K562 (cell line): ENCODE measurements around the gene TNN. TPM values are rescaled to one million over a fixed set of nuclear protein-coding genes. Genes with fewer than 3 reads are reported as not detected.

Source experiments
- ATAC-seq: fragments of 200-7000 bp; cut with Tn5 transposase; 3 replicates; pipeline ENCODE4 v1.9.1; 2020; ENCODE audit warnings: moderate library complexity
- BruUV-seq: library from RNA; stranded (reverse); fragments of 400-500 nt; replicated peaks from 2 replicates; lab custom pipeline; 2021; lab: Mats Ljungman, UMichigan
- CTCF ChIA-PET: fragments of 300-600 bp; formaldehyde crosslinking; extraction: SDS; loops from one replicate; lab custom pipeline; 2021; ENCODE audit warnings: low intra/inter-chr PET ratio; lab: Yijun Ruan, JAX
- POLR2A ChIA-PET: fragments of 300-600, 350-650 bp; sonication (Branson Sonifier 250); formaldehyde crosslinking; extraction: SDS; loops from one replicate; lab custom pipeline; 2021; ENCODE audit warnings: antibody characterized with exemption, inconsistent platforms; lab: Yijun Ruan, JAX
- DNase-seq, 4 experiments: peaks; one replicate each; pipeline versions ENCODE4 v3.0.0 to v3.0.0-alpha.2; 2011 to 2018; ENCODE audit warnings: low spot score in 3 of 4, mixed read lengths in 3 of 4; ENCODE audit errors: extremely low read depth in 1 of 4
- FAIRE-seq: peaks from 2 replicates; lab custom pipeline; 2011; peaks lifted over from hg19 to GRCh38; lab: Jason Lieb, UNC
- H2AFZ ChIP-seq: 2 replicates; pipeline ENCODE4 v1.6.0; 2011; ENCODE audit warnings: low read depth, low read length, control low read depth, inconsistent platforms
- H3K27ac ChIP-seq: fragments of 200-600 bp; 3 replicates; pipeline ENCODE4 v1.8.0; 2011; ENCODE audit warnings: low read depth, mild to moderate bottlenecking, control low read depth, inconsistent platforms, low read length, moderate library complexity, mixed read lengths; ENCODE audit errors: extremely low read depth
- H3K27me3 ChIP-seq, 2 experiments: fragments of 300-600 bp in 1 of 2; 2 replicates in 1 of 2; 3 replicates in 1 of 2; pipeline versions ENCODE4 v1.6.0 to v1.8.0; 2011; ENCODE audit warnings: inconsistent platforms in 2 of 2, low read length in 2 of 2, mild to moderate bottlenecking in 1 of 2, mixed read lengths in 1 of 2, moderate library complexity in 1 of 2; ENCODE audit not compliant: control insufficient read depth in 2 of 2, insufficient read depth in 2 of 2
- H3K36me3 ChIP-seq: fragments of 300-600 bp; 3 replicates; pipeline ENCODE4 v1.8.0; 2011; ENCODE audit warnings: mild to moderate bottlenecking, low read length, inconsistent platforms; ENCODE audit not compliant: control insufficient read depth, insufficient read depth
- H3K4me1 ChIP-seq, 2 experiments: fragments of 200-600 bp in 1 of 2; replicated peaks in 1 of 2; 2 replicates in 1 of 2; 3 replicates in 1 of 2; pipeline versions ENCODE4 v1.5.1 to v1.8.0; 2011; ENCODE audit warnings: inconsistent platforms in 2 of 2, low read length in 2 of 2, mild to moderate bottlenecking in 1 of 2, mixed read lengths in 1 of 2, moderate library complexity in 1 of 2; ENCODE audit not compliant: control insufficient read depth in 2 of 2, insufficient read depth in 2 of 2
- H3K4me2 ChIP-seq: 2 replicates; pipeline ENCODE4 v1.6.1; 2011; ENCODE audit warnings: low read length, control low read depth, inconsistent platforms, mixed read lengths; ENCODE audit not compliant: insufficient read depth
- H3K4me3 ChIP-seq: fragments of 200-600 bp; sonication (generic), shearing (Covaris generic); 2 replicates; pipeline ENCODE4 v1.5.1; 2016; ENCODE audit warnings: control low read depth, inconsistent platforms
- H3K79me2 ChIP-seq: fragments of 200-600 bp; 3 replicates; pipeline ENCODE4 v1.8.0; 2011; ENCODE audit warnings: low read length, inconsistent platforms; ENCODE audit not compliant: control insufficient read depth, insufficient read depth
- H3K9ac ChIP-seq, 2 experiments: 2 replicates each; pipeline versions ENCODE4 v1.6.0 to v1.6.1; 2011; ENCODE audit warnings: low read depth in 2 of 2, low read length in 2 of 2, control low read depth in 1 of 2, inconsistent platforms in 1 of 2, mild to moderate bottlenecking in 1 of 2, mixed read lengths in 1 of 2; ENCODE audit not compliant: insufficient read depth in 1 of 2
- H3K9me1 ChIP-seq: one replicate; pipeline ENCODE4 v1.6.0; 2011; ENCODE audit warnings: inconsistent platforms, mild to moderate bottlenecking, low read length, moderate library complexity; ENCODE audit not compliant: control insufficient read depth, insufficient read depth
- H3K9me3 ChIP-seq: replicated peaks from 2 replicates; pipeline ENCODE4 v1.5.1; 2011; ENCODE audit warnings: low read depth, low read length, inconsistent platforms; ENCODE audit not compliant: control insufficient read depth, insufficient read depth
- H4K20me1 ChIP-seq: replicated peaks from 2 replicates; pipeline ENCODE4 v1.6.1; 2011; ENCODE audit warnings: low read length, inconsistent platforms, mixed read lengths; ENCODE audit not compliant: control insufficient read depth, insufficient read depth
- C11orf30 ChIP-seq: fragments of 450-650 bp; IDR thresholded peaks from 2 replicates; pipeline ENCODE4 v1.6.1; 2016; ENCODE audit warnings: low read depth, mild to moderate bottlenecking
- MAFF ChIP-seq: IDR thresholded peaks from 2 replicates; pipeline ENCODE4 v1.6.1; 2012; ENCODE audit warnings: low read length, improper control_type of control experiment
- MAFG ChIP-seq: fragments of 450-650 bp; conservative IDR thresholded peaks from 2 replicates; pipeline ENCODE4 v1.6.1; 2016; ENCODE audit warnings: missing genetic modification characterization, missing compliant biosample characterization
- ZNF316 ChIP-seq: fragments of 450-650 bp; IDR thresholded peaks from 2 replicates; pipeline ENCODE4 v1.6.1; 2016
- WGBS: fragments of 100-300 bp; shearing (Covaris generic); methylation state at CpG from one replicate; pipeline ENCODE4 v1.1.6; 2016; ENCODE audit warnings: low coverage, mixed read lengths; ENCODE audit not compliant: insufficient coverage; ENCODE audit errors: missing lambda C conversion rate; 5-methylcytosine and 5-hydroxymethylcytosine counted together
- in situ Hi-C: fragments of 300-500 bp; cut with MboI; formaldehyde crosslinking; loops from 4 replicates; pipeline ENCODE4 v1.15.0; 2018; ENCODE audit warnings: inconsistent platforms, mixed read lengths
- intact Hi-C: fragments of 100-400 bp; cut with micrococcal nuclease; formaldehyde crosslinking; loops from 2 replicates; pipeline ENCODE4 v1.14.2; 2022
- polyA plus RNA-seq, 8 experiments: library from polyadenylated mRNA; depleted of rRNA in 4 of 8; stranded (reverse) in 5 of 8; unstranded in 3 of 8; fragments of >200 nt; fragmentation: Nextera tagmentation in 2 of 8; fragmentation: Illumina TruSeq in 1 of 8; extraction: Ambion mirVana in 2 of 8; extraction: Trizol in 1 of 8; gene quantifications; 2 replicates each; pipeline versions ENCODE4 v1.2.1 to v1.2.3, GENCODE V29; 2011 to 2014; ENCODE audit warnings: inconsistent platforms in 1 of 8, missing spikeins in 1 of 8
- total RNA-seq, 7 experiments: library from RNA; depleted of rRNA in 6 of 7; stranded (reverse); fragments of >200 nt in 6 of 7; fragmentation: Illumina TruSeq in 2 of 7; extraction: Trizol in 2 of 7; gene quantifications; 2 replicates each; pipeline versions ENCODE4 v1.2.1 to v1.2.3, GENCODE V29; 2011 to 2021; ENCODE audit warnings: low replicate concordance in 1 of 7
- TF ChIP-seq, protein P1 (sequence below): fragments of 450-650 bp; IDR thresholded peaks from 2 replicates; pipeline ENCODE4 v1.6.1; 2016; ENCODE audit warnings: low read depth
- TF ChIP-seq, protein P2 (sequence below), 2 experiments: fragments of 450-650 bp; formaldehyde crosslinking in 1 of 2; IDR thresholded peaks; 2 replicates each; pipeline versions ENCODE4 v1.4.0 to v1.6.1; 2014 to 2020; ENCODE audit warnings: mild to moderate bottlenecking in 2 of 2, borderline replicate concordance in 1 of 2, low read depth in 1 of 2

The TNN gene
- total and polyA plus RNA-seq, 9 of the 15 experiments (the other 6 are each of a cell fraction or from before 2014, with no cell fraction given), result 0.01 to 0.09 (median 0.07) TPM; not detected in 4

DNA sequence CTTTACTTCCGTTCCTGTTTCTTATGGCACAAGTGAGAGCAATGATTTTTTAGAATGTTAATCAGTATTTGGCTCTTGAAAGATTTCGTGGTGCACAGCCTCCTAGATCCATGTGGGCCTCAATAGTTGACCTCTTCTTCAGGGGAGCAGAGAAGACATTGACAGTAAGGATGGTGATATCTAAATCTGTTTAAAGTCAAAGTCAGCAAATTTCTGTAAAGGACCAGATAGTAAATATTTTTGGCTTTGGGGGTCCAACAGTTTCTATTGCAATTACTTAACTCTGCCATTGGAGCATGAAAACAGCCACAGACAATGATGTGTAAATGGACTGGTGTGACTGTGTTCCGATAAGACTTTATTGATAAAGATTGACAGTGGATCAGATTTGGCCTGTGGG lies 27.4 kb downstream of the TNN start:
- Histone ChIP-seq H3K9me3 (no peaks in the 10 kb centered on the region), H3K4me1 (no peaks in the 10 kb centered on the region; a peak in 1 of 5 replicates), H4K20me1 (no peaks in the 10 kb centered on the region), H3K27me3 (peaks cover 13 to 28% of the 10 kb centered on the region in 2 experiments), H3K4me2 (no peak overlapping the region), H2AFZ (no peak overlapping the region), H3K36me3 (no peaks in the 10 kb centered on the region), H3K79me2 (no peaks in the 10 kb centered on the region), H3K9ac (no peak overlapping the region), H3K9me1 (no peaks in the 10 kb centered on the region), H3K4me3 (no peak overlapping the region), H3K27ac (no peak overlapping the region)
- CTCF ChIA-PET, result no interaction called here
- in situ Hi-C loops (no loop called here), intact Hi-C loops (no loop called here)
- no peak for ATAC-seq
- BruUV-seq, result no TSS peak
- FAIRE-seq, result no peak
- 3% methylated on average over 3 of the region's 3 CpGs for WGBS
- no peak for DNase-seq
- POLR2A ChIA-PET, result interaction anchor here (0.7 kb wide), 1 partner anchor 11 kb away, joined by 3 read pairs; no protein-coding TSS in a partner anchor
- TF ChIP-seq MAFF (peak; percentile 25; the same call in 1 of the 2 replicates), C11orf30 (peak; percentile 49; the same call in 1 of the 2 replicates), MAFG (tag) (peak; percentile 58; the same call in 1 of the 2 replicates), ZNF316 (peak; percentile 79)
- TF ChIP-seq, protein P1, sequence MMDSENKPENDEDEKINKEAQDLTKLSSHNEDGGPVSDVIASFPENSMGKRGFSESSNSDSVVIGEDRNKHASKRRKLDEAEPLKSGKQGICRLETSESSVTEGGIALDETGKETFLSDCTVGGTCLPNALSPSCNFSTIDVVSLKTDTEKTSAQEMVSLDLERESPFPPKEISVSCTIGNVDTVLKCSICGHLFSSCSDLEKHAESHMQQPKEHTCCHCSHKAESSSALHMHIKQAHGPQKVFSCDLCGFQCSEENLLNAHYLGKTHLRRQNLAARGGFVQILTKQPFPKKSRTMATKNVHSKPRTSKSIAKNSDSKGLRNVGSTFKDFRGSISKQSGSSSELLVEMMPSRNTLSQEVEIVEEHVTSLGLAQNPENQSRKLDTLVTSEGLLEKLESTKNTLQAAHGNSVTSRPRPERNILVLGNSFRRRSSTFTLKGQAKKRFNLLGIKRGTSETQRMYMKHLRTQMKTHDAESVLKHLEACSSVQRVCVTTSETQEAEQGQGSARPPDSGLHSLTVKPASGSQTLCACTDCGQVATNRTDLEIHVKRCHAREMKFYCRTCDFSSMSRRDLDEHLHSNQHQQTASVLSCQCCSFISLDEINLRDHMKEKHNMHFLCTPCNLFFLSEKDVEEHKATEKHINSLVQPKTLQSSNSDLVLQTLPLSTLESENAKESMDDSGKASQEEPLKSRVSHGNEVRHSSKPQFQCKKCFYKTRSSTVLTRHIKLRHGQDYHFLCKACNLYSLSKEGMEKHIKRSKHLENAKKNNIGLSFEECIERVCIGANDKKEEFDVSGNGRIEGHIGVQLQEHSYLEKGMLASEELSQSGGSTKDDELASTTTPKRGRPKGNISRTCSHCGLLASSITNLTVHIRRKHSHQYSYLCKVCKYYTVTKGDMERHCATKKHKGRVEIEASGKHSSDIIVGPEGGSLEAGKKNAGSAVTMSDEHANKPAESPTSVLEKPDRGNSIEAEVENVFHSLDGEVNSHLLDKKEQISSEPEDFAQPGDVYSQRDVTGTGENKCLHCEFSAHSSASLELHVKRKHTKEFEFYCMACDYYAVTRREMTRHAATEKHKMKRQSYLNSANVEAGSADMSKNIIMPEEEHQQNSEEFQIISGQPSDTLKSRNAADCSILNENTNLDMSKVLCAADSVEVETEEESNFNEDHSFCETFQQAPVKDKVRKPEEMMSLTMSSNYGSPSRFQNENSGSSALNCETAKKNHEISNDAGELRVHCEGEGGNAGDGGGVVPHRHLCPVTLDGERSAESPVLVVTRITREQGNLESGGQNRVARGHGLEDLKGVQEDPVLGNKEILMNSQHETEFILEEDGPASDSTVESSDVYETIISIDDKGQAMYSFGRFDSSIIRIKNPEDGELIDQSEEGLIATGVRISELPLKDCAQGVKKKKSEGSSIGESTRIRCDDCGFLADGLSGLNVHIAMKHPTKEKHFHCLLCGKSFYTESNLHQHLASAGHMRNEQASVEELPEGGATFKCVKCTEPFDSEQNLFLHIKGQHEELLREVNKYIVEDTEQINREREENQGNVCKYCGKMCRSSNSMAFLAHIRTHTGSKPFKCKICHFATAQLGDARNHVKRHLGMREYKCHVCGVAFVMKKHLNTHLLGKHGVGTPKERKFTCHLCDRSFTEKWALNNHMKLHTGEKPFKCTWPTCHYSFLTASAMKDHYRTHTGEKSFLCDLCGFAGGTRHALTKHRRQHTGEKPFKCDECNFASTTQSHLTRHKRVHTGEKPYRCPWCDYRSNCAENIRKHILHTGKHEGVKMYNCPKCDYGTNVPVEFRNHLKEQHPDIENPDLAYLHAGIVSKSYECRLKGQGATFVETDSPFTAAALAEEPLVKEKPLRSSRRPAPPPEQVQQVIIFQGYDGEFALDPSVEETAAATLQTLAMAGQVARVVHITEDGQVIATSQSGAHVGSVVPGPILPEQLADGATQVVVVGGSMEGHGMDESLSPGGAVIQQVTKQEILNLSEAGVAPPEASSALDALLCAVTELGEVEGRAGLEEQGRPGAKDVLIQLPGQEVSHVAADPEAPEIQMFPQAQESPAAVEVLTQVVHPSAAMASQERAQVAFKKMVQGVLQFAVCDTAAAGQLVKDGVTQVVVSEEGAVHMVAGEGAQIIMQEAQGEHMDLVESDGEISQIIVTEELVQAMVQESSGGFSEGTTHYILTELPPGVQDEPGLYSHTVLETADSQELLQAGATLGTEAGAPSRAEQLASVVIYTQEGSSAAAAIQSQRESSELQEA, result no peak
- TF ChIP-seq, protein P2, sequence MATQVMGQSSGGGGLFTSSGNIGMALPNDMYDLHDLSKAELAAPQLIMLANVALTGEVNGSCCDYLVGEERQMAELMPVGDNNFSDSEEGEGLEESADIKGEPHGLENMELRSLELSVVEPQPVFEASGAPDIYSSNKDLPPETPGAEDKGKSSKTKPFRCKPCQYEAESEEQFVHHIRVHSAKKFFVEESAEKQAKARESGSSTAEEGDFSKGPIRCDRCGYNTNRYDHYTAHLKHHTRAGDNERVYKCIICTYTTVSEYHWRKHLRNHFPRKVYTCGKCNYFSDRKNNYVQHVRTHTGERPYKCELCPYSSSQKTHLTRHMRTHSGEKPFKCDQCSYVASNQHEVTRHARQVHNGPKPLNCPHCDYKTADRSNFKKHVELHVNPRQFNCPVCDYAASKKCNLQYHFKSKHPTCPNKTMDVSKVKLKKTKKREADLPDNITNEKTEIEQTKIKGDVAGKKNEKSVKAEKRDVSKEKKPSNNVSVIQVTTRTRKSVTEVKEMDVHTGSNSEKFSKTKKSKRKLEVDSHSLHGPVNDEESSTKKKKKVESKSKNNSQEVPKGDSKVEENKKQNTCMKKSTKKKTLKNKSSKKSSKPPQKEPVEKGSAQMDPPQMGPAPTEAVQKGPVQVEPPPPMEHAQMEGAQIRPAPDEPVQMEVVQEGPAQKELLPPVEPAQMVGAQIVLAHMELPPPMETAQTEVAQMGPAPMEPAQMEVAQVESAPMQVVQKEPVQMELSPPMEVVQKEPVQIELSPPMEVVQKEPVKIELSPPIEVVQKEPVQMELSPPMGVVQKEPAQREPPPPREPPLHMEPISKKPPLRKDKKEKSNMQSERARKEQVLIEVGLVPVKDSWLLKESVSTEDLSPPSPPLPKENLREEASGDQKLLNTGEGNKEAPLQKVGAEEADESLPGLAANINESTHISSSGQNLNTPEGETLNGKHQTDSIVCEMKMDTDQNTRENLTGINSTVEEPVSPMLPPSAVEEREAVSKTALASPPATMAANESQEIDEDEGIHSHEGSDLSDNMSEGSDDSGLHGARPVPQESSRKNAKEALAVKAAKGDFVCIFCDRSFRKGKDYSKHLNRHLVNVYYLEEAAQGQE (IDR thresholded peaks at IDR 0.05; ENCODE audit: borderline replicate concordance), result no peak
- TF ChIP-seq, protein P2 (CRISPR knock-in tag; IDR thresholded peaks at IDR 0.05; ENCODE audit: low read depth), result no peak
